Measurements from ENCODE around the gene SMIM26. TPM values are rescaled to one million over a fixed set of nuclear protein-coding genes. Genes with fewer than 3 reads are reported as not detected.

The SMIM26 gene
- total RNA-seq, 1 donor, result 44.0 TPM

DNA sequence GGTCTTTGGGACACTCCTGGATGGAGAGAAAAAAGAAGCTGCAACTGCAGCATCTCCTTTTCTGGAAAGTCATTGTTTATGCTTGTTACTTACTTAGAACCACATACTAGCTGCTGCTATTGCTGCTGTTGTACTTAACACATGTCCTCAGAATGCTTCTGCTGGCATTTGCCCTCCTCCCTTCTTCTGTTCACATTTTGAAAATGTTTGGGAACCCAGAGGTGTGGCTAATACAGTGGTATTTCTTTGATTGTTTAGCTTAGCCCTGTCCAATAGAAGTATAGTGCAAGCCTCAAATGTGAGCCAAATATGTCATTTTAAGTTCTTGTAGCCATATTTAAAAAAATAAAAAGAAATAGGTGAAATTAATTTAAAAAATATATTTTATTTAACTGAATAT lies 29.0 kb downstream of the SMIM26 start:
- H3K4me3 ChIP-seq (ENCODE audit: low read depth, low read length), result no peak overlapping the region
- no peak for TF ChIP-seq CTCF (IDR thresholded peaks at IDR 0.05; ENCODE audit: insufficient read depth, low read depth, low read length)
- DNase-seq (ENCODE audit: low read depth), result peak; percentile 5

- H3K4me3 ChIP-seq (ENCODE audit: low read depth, low read length), result no peak overlapping the region
- DNase-seq (ENCODE audit: low read depth), result no peak
- TF ChIP-seq CTCF (IDR thresholded peaks at IDR 0.05; ENCODE audit: insufficient read depth, low read depth, low read length), result no peak
These were observed 42.5 kb downstream of the SMIM26 start for GRCh38 chr20:18609741-18610140.

- no peak for TF ChIP-seq CTCF (IDR thresholded peaks at IDR 0.05; ENCODE audit: insufficient read depth, low read depth, low read length)
- DNase-seq (ENCODE audit: low read depth), result no peak
These were observed 44.3 kb downstream of the SMIM26 start for GRCh38 chr20:18611492-18611891.

GRCh38 chr20:18613553-18613952 lies 46.3 kb downstream of the SMIM26 start:
- H3K4me3 ChIP-seq (ENCODE audit: low read depth, low read length), result no peak overlapping the region
- DNase-seq (ENCODE audit: low read depth), result no peak
- no peak for TF ChIP-seq CTCF (IDR thresholded peaks at IDR 0.05; ENCODE audit: insufficient read depth, low read depth, low read length)

More at GRCh38 chr20:18611492-18611891, 44.3 kb downstream of the SMIM26 start:
- no peak overlapping the region for H3K4me3 ChIP-seq (ENCODE audit: low read depth, low read length)

DNA sequence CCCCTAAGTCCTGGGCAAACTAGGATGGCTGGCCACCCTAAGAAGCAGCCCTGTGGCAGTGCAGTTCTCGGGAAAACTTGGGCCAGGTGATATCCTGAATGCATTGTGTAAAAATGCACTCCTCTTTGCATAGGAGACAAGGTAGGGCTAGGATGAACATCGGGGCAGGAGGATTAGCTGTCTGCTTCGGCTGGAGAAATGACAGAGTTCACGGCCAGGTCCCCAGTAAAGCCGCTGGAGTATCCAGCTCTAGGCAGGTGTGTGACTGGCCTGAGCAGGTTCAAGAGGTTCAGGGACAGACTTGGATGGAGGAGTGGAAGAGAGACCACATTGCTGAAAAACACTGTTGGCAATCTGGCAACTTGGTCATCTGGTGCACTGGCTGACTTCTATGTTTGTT lies 47.0 kb downstream of the SMIM26 start:
- TF ChIP-seq CTCF (IDR thresholded peaks at IDR 0.05; ENCODE audit: insufficient read depth, low read depth, low read length), result no peak
- H3K4me3 ChIP-seq (ENCODE audit: low read depth, low read length), result no peak overlapping the region
- no peak for DNase-seq (ENCODE audit: low read depth)

- no peak for TF ChIP-seq CTCF (IDR thresholded peaks at IDR 0.05; ENCODE audit: insufficient read depth, low read depth, low read length)
- no peak overlapping the region for H3K4me3 ChIP-seq (ENCODE audit: low read depth, low read length)
- no peak for DNase-seq (ENCODE audit: low read depth)
These were observed 47.9 kb downstream of the SMIM26 start for GRCh38 chr20:18615020-18615650.

Small RNAs within 50 kb of the gene (small RNA-seq; reads per million reads assigned to genes)
- gene RN7SL638P (not detected), gene RNU6ATAC34P (not detected)

Other genes with a start within 250 kb of the SMIM26 start
- gene DZANK1, start 100.4 kb upstream of the SMIM26 start, total RNA-seq, result 0.64 and 1.3 TPM in 2 replicates
- gene POLR3F, start 100.0 kb upstream of the SMIM26 start, total RNA-seq, result 11.6 and 18.6 TPM in 2 replicates
- gene RBBP9, start 70.2 kb upstream of the SMIM26 start, total RNA-seq, result 15.5 and 20.3 TPM in 2 replicates
- gene SEC23B, start 59.5 kb upstream of the SMIM26 start, total RNA-seq, result 41.6 and 67.4 TPM in 2 replicates
- gene DTD1, start 20.6 kb downstream of the SMIM26 start, total RNA-seq, result 47.1 and 70.5 TPM in 2 replicates
- not detected in 2 replicates for gene SCP2D1, start 246.4 kb downstream of the SMIM26 start, total RNA-seq

All from fibroblast of villous mesenchyme (primary cell).